GM18505 (cell line): Measurements from ENCODE around the gene DKK3.

Experiments used
- ATAC-seq: cut with Tn5 transposase; IDR thresholded peaks from one replicate; pipeline ENCODE4 v1.9.1; 2021; ENCODE audit not compliant: unreplicated experiment
- POLR2A ChIP-seq: IDR thresholded peaks from 4 replicates; pipeline ENCODE4 v1.6.1; 2011; ENCODE audit warnings: borderline replicate concordance; ENCODE audit not compliant: insufficient read depth, insufficient read length; ENCODE audit errors: extremely low read depth

The DKK3 gene

DNA sequence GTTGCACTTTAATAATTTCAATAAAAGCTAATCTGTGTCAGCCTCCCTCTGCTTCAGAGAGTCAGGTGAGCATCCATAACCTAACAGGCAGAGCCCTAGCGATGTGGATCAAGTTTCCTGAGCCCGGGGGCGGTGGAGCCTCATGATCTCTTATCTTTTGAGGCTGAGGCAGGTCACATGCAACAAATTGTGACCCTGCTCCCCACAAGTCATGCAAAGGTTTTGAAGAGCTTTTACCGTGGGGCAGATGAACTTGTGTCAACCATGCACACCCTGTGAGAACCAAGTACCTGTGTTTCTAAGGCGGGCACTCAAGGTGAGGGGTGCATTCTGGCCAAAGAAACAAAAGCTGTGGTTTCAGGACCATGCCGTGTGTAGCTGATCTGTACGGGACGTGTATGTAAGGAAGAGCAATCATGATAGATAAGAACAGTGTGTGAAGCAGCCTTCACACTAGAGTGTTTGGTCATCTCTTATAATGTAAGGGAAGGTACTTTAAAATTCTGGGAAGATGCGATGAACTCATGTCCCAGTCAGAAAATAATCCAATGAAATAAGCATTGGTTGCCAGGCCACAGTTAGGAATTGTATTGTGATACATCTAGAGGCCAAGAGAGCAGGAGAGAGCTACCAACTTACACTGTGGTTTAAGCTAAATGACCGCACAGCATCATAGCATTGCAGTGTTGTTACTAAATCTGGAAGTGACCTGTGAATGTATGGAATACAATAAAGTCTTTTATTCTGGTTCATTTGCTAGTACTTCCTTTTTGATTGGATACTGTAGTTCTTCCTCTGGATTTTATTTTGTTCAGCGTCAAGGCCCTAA, 49.8 kb downstream of the DKK3 start:
- no peak for ATAC-seq
- TF ChIP-seq POLR2A = no peak

- ATAC-seq = no peak
- TF ChIP-seq POLR2A = no peak
These were observed 52.4 kb downstream of the DKK3 start for GRCh38 chr11:11956006-11956405.

GRCh38 chr11:11952036-11952435, 56.4 kb downstream of the DKK3 start:
- TF ChIP-seq POLR2A = no peak
- no peak for ATAC-seq

- no peak for TF ChIP-seq POLR2A
- no peak for ATAC-seq
These were observed 58.9 kb downstream of the DKK3 start for GRCh38 chr11:11949482-11949881.

DNA sequence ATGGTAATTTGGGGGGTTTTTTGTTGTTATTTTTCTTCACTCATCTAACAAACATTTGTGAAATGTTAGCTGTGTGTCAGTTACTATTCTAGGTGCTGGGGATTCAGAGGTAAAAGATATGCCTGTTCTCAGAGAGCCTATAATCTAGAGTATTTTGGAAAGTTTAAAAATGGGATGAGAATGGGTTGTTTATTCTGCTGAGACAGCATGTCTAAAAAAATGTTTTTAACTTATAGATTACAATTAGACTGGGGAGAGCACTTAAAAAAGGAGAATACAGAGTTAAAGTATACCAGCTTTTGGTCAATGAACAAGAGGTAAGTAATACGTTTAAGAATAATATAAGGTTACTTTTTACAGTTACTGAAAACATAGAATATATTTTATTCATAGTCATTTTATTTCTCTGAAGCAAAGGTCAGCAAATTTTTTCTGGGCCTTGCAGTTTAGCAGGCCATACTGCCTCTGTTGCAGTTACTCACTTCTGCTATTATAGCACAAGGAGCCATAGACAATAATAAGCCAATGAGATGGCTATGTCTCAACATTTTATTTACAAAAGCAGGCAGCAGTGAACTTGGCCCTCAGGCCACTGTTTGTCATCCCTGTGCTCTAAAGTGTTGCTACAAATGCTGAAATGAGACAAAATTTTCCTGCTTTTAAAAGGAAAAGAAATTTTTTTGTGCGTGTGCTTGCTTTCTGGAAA, 60.0 kb downstream of the DKK3 start:
- no peak for ATAC-seq
- TF ChIP-seq POLR2A = no peak

GRCh38 chr11:11947825-11948224, 60.6 kb downstream of the DKK3 start:
- no peak for ATAC-seq
- TF ChIP-seq POLR2A = no peak

- no peak for ATAC-seq
These were observed 61.5 kb downstream of the DKK3 start for GRCh38 chr11:11946878-11947277.

DNA sequence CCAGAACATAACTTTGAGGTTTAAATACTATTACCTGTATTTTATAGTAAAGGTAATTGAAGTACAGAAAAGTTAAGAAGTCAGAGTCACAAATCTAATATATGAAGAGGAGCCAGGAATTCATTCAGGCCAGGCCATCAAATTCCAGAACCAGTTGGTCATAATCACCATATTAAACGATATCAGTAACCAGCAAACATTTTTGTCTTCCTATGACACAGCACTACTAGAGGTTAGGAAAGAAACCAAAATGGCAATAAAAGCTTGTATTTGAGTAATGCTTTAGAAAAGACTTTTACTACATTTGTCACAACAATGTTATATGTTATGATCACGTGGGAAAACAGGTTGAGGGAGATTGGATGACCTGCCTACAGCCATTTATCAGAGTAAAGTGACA, 62.2 kb downstream of the DKK3 start:
- TF ChIP-seq POLR2A = no peak
- ATAC-seq = no peak

More at GRCh38 chr11:11946878-11947277, 61.5 kb downstream of the DKK3 start:
- no peak for TF ChIP-seq POLR2A

- no peak for ATAC-seq
- TF ChIP-seq POLR2A = no peak
These were observed 64.0 kb downstream of the DKK3 start for GRCh38 chr11:11944444-11944843.

DNA sequence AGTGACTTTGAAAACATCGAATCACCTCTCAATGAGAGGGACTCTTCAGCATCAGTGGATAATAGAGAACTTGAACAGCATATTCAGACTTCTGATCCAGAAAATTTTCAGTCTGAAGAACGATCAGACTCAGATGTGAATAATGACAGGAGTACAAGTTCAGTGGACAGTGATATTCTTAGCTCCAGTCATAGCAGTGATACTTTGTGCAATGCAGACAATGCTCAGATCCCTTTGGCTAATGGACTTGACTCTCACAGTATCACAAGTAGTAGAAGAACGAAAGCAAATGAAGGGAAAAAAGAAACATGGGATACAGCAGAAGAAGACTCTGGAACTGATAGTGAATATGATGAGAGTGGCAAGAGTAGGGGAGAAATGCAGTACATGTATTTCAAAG, 65.8 kb downstream of the DKK3 start:
- no peak for ATAC-seq
- TF ChIP-seq POLR2A = no peak

DNA sequence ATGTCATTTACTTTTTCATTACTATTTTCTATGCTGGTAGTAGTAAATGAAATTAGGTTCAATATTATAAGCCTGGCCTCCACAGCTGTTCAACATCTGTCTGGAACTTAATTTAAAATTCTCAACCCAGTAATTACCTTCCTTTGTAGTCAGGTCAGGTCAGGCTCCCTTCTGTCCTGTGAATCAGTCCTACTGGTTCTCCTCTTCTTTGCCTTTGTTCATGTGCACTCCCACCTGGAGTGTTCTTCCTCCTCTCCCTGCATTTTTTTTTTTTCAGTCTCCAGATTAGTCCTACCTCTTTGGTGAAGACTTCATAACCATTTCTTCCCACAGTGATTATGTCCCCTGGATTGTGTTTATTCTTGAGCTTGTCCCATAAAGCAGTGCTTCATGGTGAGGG, 67.9 kb downstream of the DKK3 start:
- TF ChIP-seq POLR2A = no peak
- ATAC-seq = no peak

- no peak for ATAC-seq
- TF ChIP-seq POLR2A = no peak
These were observed 70.5 kb downstream of the DKK3 start for GRCh38 chr11:11937957-11938356.

DNA sequence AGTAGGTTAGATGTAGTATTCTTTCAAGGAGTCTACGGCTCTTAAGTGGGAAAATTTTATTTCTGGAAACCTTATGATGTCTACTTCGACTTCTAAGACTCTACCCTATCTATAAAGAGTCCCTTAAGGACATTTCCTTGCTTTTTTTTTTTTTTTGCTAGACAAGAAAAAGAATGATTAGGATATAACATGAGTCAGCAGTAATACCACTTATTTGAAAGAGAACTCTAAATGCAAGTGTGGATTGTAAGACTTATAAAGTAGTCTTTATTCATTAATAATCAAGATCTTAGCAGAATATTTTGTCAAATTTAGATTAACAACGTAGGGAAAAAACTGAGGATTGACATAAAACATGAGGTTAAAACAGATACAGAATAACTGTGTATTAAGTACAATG, 71.0 kb downstream of the DKK3 start:
- no peak for ATAC-seq
- TF ChIP-seq POLR2A = no peak

DNA sequence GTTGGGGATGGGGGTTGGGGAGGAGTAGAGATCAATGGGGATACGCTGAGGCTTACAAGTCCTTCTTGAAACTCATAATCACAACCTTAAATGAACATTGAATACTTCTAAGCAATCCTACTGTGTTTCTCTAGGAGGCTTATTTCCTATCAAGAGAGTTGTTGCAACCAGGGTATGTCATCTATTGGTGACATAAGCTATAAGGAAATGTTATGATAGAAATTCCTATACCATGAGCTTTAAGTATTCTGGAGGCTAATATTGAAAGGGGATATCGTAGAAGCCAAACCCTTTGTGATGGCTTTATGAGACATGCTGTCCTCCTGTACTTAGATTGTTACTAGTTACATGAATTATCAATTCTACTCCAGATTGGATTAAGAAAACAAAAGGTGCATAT, 72.9 kb downstream of the DKK3 start:
- TF ChIP-seq POLR2A = no peak
- ATAC-seq = no peak
